GM19324 (cell line): Measurements from ENCODE around the gene CRYGN.

ENCODE experiments used
- ATAC-seq: cut with Tn5 transposase; IDR thresholded peaks from one replicate; pipeline ENCODE4 v1.9.1; 2021; ENCODE audit warnings: mild to moderate bottlenecking, moderate library complexity; ENCODE audit not compliant: unreplicated experiment, low FRiP score

CRYGN gene, protein sequence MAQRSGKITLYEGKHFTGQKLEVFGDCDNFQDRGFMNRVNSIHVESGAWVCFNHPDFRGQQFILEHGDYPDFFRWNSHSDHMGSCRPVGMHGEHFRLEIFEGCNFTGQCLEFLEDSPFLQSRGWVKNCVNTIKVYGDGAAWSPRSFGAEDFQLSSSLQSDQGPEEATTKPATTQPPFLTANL

DNA sequence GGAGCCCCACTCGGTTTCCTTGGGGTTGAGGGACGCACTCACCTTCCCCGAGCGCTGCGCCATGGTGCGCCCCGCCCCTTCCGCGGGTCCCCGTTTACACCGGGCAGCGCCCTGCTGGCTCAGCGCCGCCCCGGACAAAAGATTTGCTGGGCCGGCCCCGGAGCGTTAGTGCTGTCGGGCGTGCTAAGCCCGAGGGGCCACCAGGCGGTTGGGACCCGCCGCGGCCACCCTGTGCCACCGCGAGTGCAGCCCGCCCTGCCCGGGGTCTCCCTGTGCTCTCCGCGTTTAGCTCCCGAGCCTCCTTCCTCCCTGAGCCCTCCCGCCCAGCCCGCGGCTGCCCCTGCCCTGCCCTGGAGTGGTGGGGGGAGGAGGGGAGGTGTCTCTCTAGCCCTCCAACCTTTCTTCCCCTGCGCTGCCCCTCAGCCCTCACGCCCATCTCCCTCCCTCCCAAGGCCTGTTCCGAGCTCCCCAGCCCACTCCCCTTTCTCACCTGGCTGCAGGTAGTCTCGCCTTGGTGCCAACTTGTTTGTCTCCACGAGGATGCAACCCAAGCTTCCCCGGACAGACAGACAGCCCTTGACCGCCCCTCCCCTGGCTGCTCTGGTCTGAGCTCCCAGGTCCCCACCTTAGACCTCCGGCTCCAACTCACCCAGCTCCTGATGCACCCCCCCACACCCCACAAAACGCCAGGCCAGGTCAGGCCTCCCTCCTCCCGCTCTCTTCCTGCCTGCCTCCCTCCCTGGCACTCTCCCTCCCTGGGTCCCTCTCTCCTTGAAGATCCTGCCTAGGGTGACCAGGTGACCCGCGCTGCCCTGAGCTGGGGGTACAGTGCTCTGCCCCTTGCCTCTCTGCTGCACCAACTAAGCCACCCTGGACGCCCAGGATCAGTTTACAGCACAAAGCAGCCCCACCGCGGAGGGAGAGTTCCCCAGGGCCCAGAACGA, at the start of gene CRYGN:
Gene CRYGN (minus strand): TSS at position 287 of the 944 bp plus-strand sequence. CDS start 224 bp downstream, at position 63.
- no peak for ATAC-seq

- no peak for ATAC-seq
Observed at GRCh38 chr7:151489498-151489897, 49.6 kb upstream of the CRYGN start.

DNA sequence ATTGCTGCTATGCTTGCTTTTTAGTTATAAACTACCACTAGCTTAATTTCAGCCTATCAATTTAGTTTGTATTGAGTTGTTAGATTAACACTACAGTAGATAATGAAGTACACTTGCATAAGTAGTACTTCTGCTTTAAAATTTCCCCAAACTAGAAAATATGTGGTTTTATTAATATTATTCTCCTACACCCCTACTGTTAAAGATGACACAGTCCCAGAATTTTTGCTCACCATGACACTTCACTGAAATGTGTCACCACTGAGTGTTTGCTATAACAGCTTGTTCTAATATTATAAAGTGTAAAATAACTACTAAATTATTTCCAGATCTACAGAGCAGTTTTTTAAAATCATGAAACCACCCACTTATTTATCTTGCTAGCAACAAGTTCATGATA, 48.2 kb upstream of the CRYGN start:
- no peak for ATAC-seq

DNA sequence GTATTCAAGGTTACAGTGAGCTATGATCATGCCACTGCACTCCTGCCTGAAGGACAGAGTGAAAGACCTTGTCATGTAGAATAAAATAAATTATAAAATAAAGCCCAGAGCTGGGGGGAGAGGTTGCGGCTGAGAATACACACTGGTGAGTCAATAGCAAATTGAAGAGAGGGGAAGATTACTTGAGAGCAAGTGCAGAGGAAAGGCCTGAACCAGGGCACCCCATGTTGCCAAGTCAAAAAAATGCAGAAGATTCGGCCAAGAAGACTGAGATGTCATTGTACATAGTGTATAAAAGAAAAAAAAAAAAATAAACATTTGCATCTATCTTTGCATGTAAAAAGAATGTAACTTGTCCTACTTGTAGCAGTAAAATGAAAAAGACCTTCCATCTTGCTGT, 47.3 kb upstream of the CRYGN start:
- ATAC-seq, result no peak

DNA sequence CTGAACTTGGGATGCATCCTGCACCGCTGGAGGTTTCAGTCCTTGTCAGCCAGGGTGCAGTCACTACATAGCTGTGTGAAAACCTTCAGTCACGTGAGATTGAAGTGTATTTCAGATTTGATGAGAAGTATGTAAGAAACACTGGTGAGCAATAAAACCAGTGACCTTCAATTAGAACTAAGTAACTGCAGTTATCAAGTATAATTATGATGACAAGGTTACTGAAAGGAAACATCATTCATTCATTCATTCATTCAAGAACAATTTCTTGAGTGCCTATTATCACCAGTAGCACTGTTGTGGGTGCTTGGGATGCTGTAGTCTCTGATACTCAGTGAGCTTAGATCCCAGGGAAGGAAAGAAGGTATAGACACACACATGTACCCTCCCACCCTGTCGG, 46.1 kb upstream of the CRYGN start:
- no peak for ATAC-seq

DNA sequence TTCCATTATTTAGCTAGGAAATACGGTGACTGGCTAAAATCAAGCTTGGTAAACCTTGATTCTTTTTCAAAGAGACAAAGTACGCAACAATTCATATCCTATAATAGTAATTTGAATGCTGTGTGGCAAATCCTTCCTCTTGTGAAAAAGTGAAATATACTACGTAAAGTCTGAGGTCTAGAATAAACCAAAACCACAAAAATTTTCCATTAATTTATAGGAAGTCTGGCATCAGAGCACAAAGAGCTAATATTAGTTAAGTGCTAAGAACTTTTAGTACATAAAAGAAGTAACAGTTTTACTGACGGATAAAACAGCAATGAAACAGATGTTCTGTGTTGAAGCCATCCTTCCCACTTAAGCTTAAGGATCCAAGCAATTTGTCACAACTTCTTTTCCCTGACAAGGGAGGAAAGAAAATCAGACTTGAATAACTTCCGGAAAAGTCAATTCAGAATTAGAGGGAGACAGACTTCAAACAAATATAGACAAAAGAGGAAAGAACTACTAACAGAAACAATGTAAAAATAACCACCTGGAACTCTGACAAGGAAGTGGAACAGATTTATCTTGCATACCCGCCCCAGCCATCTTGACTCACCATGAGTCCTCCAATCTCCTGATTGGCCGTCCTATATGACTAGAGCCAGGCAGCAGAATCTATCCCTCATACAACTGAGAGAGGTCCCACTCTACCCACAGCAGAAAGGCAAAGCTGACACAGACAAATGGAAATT, 45.2 kb upstream of the CRYGN start:
- ATAC-seq, result no peak

GRCh38 chr7:151483711-151483983, 43.7 kb upstream of the CRYGN start:
- no peak for ATAC-seq

- no peak for ATAC-seq
Observed at GRCh38 chr7:151482883-151483710, 43.2 kb upstream of the CRYGN start.

DNA sequence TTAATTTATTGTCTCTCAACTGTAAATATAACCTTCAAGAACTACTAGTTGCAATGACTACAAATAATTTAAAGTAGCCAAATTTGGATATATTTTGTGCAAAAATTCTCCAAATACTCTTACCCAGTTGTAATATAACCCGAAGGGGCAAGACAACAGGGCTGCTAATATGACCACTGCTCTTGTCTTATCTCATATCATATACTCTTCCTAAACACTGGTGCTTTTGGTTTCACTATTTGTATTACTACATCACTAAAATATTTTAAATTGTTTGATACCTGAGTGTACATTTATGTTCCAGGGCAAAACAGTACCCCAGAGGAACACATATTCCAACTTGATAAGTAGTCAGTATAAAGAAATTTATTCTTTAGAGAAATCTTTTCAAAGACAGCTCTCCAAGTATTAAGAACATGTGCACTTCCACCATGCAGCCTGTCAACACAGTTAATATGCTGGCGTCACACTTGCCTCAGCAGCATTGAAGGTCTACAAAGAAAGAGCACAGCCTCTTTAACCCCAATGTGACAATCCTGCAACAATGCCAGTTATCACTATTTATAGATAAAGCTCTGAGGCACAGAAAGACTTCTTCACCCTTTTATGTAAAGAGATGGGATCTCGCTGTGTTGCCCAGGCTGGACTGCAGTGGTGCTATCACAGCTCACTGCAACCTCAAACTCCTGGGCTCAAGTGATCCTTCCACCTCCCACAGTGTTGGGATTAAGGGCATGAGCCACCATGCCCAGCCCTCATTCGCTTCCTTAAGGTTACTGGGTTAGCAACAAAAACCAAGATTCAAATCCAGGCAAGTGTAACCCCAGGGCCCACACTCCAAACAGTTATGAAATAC, 41.9 kb upstream of the CRYGN start:
- ATAC-seq, result no peak

DNA sequence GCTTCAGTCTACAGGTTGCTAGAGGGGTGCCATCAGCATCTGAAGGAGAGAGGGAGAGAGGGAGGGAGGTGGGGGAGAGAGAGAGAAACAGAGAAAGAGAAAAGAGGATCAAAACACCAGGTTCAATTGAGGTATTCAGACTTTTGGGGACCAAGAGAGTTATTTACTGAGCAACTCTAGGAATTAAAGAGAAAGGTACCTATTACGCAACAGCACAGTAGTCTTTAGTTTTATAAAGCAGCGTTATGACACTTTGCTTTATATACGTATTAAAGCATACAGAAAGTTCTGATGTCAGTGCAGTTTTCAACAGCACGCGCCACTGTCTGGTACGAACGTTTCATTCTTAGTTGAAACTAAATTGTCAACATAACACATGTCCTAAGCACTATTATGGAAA, 37.9 kb upstream of the CRYGN start:
- no peak for ATAC-seq

GRCh38 chr7:151472644-151473380, 32.9 kb upstream of the CRYGN start:
- no peak for ATAC-seq

- no peak for ATAC-seq
Observed at GRCh38 chr7:151470711-151471110, 30.8 kb upstream of the CRYGN start.

DNA sequence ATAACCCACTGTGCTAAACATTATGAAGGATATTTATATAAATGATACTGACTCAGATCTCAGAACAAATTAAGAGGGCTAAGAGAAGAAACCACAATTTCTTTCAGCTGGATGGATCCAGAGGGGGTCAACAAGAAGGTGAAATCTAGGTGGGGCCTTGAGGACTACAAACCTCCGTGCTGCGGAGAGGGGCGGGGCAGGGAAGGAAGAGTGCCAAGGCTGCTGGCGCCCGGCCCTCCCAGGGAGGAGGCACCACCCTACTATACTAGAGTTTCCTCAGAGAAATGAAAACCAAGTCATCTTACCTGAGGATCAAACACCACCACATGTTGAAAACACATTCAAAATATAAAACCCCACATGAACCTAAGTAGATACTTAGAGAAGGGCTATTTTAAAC, 29.3 kb upstream of the CRYGN start:
- ATAC-seq, result no peak

DNA sequence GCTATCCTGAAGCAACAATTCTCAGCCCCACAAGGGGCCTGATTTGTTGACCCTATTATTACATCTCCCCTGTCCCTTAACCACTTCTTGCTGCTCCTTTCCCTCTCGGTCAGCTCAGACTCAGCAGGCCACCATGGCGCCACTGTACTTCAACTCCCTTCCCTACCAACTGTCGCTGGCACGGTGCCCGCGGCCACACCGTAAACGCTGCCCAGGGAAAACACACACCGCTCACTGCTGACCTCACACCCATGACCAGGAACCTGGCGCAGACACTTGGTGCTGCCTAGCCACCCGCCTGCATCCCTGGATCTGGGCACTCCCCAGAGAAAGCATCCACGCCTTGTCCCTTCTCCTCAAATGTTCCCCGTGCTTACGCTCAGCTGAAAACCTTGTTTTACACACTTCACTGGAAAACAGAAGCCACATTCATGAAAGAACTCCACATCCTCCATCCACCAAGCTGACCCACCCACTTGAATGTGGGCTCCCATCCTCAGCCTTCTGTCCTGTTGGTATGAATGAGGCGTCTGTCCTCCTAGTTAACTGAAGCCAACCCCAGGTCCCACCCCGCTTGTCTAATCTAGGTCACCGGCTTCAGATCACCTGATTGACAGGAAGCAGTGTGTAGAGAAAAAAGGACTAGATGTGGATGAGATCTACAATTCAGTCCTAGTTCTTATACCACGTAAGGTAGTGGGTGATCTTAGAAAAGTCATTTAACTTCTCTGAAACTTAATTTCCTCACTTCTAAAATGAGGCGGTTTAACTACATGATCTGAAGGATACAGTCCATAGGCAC, 28.5 kb upstream of the CRYGN start:
- no peak for ATAC-seq

DNA sequence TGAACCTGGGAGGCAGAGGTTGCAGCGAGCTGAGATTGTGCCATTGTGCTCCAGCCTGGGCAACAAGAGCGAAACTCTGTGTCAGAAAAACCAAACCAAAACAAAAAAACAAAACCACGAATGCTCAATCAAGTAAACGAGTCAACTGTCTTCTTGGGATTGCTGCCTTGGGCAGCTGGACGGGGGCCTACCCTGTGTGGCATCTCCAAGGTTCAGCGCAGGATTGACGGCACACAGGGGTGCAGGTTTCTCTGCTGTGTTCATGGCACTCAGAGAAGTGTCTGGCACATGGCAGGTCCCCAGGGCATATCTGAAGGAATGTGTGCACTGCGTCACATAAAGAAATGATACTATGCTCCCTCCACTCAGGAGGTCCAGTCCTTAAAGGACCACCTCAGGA, 25.2 kb upstream of the CRYGN start:
- ATAC-seq, result no peak

- ATAC-seq, result no peak
Observed at GRCh38 chr7:151462306-151462779, 22.4 kb upstream of the CRYGN start.

DNA sequence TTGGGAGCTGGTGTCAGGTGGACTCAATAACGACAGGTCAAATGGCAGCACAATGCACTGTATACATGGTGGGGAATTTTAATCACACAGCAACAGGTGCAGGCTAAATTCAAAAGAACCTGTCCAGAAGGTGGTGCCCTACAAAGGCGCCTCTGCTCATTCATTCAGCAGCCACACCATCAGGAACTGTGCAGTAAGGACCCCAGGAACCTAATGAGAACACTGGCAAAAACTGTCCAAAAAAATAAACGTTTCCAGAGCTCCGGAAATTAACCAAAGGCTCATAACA, 21.9 kb upstream of the CRYGN start:
- ATAC-seq, result no peak
